DND-41 (cell line): ENCODE results near the gene USP7.
"Not testable (repeated sequence)": the region's sequence is repeated elsewhere in the genome, so short reads cannot be mapped to it uniquely, and the experiment has no call there.

ENCODE experiments used
- ATAC-seq: fragments of 200-7000 bp; cut with Tn5 transposase; 3 replicates; pipeline ENCODE4 v1.9.1; 2021; ENCODE audit warnings: low read depth; ENCODE audit not compliant: insufficient read depth
- DNase-seq: peaks from one replicate; pipeline ENCODE4 v3.0.0-alpha.2; 2020
- H2AFZ ChIP-seq: 2 replicates; pipeline ENCODE4 v1.6.0; 2012; ENCODE audit warnings: low read depth, low read length
- H3K27ac ChIP-seq: 2 replicates; pipeline ENCODE4 v1.5.1; 2012; ENCODE audit warnings: low read length, inconsistent platforms
- H3K27me3 ChIP-seq: fragments of 200-600 bp; sonication (generic); 2 replicates; pipeline ENCODE4 v1.6.0; 2012; ENCODE audit warnings: low read length, mild to moderate bottlenecking, inconsistent platforms; ENCODE audit not compliant: insufficient read depth, poor library complexity
- H3K36me3 ChIP-seq: 2 replicates; pipeline ENCODE4 v1.5.1; 2012; ENCODE audit warnings: low read length, inconsistent platforms; ENCODE audit not compliant: insufficient read depth
- H3K4me1 ChIP-seq: 2 replicates; pipeline ENCODE4 v1.5.1; 2012; ENCODE audit warnings: mild to moderate bottlenecking, low read length; ENCODE audit not compliant: insufficient read depth
- H3K4me2 ChIP-seq: 2 replicates; pipeline ENCODE4 v1.6.0; 2012; ENCODE audit warnings: mild to moderate bottlenecking, moderate library complexity, low read length, inconsistent platforms; ENCODE audit not compliant: insufficient read depth
- H3K4me3 ChIP-seq, 2 experiments: fragments of 200-600 bp in 1 of 2; shearing (Covaris generic) in 1 of 2; 2 replicates each; pipeline ENCODE4 v1.5.1; 2012 to 2016; ENCODE audit warnings: inconsistent platforms in 2 of 2, low read length in 2 of 2, mild to moderate bottlenecking in 2 of 2, low read depth in 1 of 2, moderate library complexity in 1 of 2
- H3K79me2 ChIP-seq: 2 replicates; pipeline ENCODE4 v1.6.0; 2012; ENCODE audit warnings: low read length, inconsistent platforms; ENCODE audit not compliant: insufficient read depth
- H3K9ac ChIP-seq: 2 replicates; pipeline ENCODE4 v1.6.0; 2012; ENCODE audit warnings: low read depth, mild to moderate bottlenecking, inconsistent platforms, low read length, moderate library complexity
- H3K9me3 ChIP-seq: 2 replicates; pipeline ENCODE4 v1.5.1; 2012; ENCODE audit warnings: low read length, moderate library complexity, mild to moderate bottlenecking, inconsistent platforms; ENCODE audit not compliant: insufficient read depth, severe bottlenecking
- H4K20me1 ChIP-seq: 2 replicates; pipeline ENCODE4 v1.6.0; 2012; ENCODE audit warnings: low read length; ENCODE audit not compliant: insufficient read depth
- EZH2 ChIP-seq: IDR thresholded peaks from 3 replicates; pipeline ENCODE4 v1.6.1; 2012; ENCODE audit warnings: borderline replicate concordance, low read depth, mild to moderate bottlenecking, moderate library complexity, low read length, inconsistent platforms; ENCODE audit not compliant: severe bottlenecking
- TF ChIP-seq, protein P1 (sequence below): IDR thresholded peaks from 2 replicates; pipeline ENCODE4 v1.5.1; 2012; ENCODE audit warnings: borderline replicate concordance, low read length, moderate library complexity, mild to moderate bottlenecking; ENCODE audit not compliant: poor library complexity, severe bottlenecking; ENCODE audit errors: extremely low read depth

The USP7 gene

DNA sequence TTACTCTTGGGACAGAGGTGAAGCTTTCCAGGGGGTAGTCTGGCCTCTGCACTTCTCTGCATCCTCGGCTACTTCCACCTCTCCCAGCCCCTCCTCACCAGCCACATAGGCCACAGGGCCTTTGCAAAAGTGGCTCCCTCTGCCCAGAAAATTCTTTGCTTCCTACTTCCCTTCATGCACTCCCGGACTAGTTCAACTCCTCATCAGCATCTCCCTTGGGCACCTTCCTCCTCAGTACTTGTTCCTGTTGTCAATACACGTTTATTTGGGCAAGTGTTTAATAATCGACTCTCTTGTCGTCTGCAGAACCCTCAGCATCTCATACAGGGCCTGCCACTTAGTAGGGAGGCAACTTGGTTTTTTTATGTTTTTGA is 23.1 kb upstream of the USP7 start:
- H3K4me3 ChIP-seq, result no peak overlapping the region
- ATAC-seq (no peak), DNase-seq (no peak)
- no peaks in the 10 kb centered on the region for H3K36me3 ChIP-seq
- no peaks in the 10 kb centered on the region for H3K79me2 ChIP-seq
- no peaks in the 10 kb centered on the region for H4K20me1 ChIP-seq
- H2AFZ ChIP-seq, result no peak overlapping the region
- H3K4me1 ChIP-seq, result no peaks in the 10 kb centered on the region
- H3K27me3 ChIP-seq, result no peaks in the 10 kb centered on the region
- H3K27ac ChIP-seq, result no peak overlapping the region
- H3K9me3 ChIP-seq, result no peaks in the 10 kb centered on the region
- H3K9ac ChIP-seq, result no peak overlapping the region
- TF ChIP-seq EZH2, result no peak
- TF ChIP-seq, protein P1, sequence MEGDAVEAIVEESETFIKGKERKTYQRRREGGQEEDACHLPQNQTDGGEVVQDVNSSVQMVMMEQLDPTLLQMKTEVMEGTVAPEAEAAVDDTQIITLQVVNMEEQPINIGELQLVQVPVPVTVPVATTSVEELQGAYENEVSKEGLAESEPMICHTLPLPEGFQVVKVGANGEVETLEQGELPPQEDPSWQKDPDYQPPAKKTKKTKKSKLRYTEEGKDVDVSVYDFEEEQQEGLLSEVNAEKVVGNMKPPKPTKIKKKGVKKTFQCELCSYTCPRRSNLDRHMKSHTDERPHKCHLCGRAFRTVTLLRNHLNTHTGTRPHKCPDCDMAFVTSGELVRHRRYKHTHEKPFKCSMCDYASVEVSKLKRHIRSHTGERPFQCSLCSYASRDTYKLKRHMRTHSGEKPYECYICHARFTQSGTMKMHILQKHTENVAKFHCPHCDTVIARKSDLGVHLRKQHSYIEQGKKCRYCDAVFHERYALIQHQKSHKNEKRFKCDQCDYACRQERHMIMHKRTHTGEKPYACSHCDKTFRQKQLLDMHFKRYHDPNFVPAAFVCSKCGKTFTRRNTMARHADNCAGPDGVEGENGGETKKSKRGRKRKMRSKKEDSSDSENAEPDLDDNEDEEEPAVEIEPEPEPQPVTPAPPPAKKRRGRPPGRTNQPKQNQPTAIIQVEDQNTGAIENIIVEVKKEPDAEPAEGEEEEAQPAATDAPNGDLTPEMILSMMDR, result no peak
- H3K4me2 ChIP-seq, result no peak overlapping the region

DNA sequence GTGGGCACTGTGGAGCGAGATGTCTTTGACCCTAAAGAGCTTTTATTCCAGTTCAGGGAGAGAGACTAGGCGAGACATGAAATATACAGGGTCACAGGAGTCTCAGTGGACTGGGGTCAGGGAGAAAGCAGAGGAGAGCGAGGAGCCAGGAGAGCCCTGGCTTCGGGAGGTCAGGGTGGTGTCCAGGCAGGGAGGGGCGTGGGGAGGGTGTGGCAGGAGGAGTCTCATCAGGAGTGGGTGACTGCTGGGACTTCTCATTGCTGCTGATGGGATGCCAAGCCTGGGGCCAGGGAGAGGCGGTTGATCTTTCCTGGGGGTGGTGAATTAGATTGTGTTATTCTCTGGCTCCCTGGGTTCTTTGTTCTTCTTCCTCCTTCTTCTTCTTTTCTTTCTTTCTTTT is 22.4 kb upstream of the USP7 start:
- H2AFZ ChIP-seq, result no peak overlapping the region
- H4K20me1 ChIP-seq, result no peaks in the 10 kb centered on the region
- no peaks in the 10 kb centered on the region for H3K27me3 ChIP-seq
- ATAC-seq, result no peak
- no peaks in the 10 kb centered on the region for H3K79me2 ChIP-seq
- DNase-seq, result no peak
- no peak overlapping the region for H3K4me3 ChIP-seq
- H3K4me1 ChIP-seq, result no peaks in the 10 kb centered on the region
- H3K9me3 ChIP-seq, result no peaks in the 10 kb centered on the region
- no peak overlapping the region for H3K9ac ChIP-seq
- no peak overlapping the region for H3K4me2 ChIP-seq
- TF ChIP-seq, protein P1, result no peak
- TF ChIP-seq EZH2, result no peak
- H3K36me3 ChIP-seq, result no peaks in the 10 kb centered on the region
- no peak overlapping the region for H3K27ac ChIP-seq

DNA sequence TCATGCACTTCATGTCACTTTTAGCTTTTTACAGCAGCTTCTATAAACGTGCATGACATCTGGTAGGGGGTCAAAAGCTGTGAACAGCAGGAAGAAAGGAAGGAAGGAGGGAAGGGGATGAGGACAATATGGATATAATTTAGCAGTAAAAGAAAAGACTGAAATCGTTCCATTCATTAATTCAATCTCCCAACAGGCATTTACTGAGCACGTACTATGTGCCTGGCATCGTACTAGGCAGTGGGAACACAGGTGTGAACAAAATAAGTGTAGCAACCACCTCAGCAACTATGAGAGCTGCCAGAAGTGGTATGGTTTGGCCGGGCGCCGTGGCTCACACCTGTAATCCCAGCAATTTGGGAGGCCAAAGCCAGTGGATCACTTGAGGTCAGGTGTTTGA is 19.1 kb upstream of the USP7 start:
- no peak overlapping the region for H3K4me3 ChIP-seq
- H3K4me1 ChIP-seq, result no peaks in the 10 kb centered on the region
- H2AFZ ChIP-seq, result no peak overlapping the region
- no peak overlapping the region for H3K9ac ChIP-seq
- H3K79me2 ChIP-seq, result no peaks in the 10 kb centered on the region
- TF ChIP-seq, protein P1, result no peak
- TF ChIP-seq EZH2, result no peak
- no peaks in the 10 kb centered on the region for H4K20me1 ChIP-seq
- no peaks in the 10 kb centered on the region for H3K9me3 ChIP-seq
- no peak for ATAC-seq
- DNase-seq, result no peak
- no peak overlapping the region for H3K4me2 ChIP-seq
- no peak overlapping the region for H3K27ac ChIP-seq
- no peaks in the 10 kb centered on the region for H3K27me3 ChIP-seq
- H3K36me3 ChIP-seq, result no peaks in the 10 kb centered on the region

DNA sequence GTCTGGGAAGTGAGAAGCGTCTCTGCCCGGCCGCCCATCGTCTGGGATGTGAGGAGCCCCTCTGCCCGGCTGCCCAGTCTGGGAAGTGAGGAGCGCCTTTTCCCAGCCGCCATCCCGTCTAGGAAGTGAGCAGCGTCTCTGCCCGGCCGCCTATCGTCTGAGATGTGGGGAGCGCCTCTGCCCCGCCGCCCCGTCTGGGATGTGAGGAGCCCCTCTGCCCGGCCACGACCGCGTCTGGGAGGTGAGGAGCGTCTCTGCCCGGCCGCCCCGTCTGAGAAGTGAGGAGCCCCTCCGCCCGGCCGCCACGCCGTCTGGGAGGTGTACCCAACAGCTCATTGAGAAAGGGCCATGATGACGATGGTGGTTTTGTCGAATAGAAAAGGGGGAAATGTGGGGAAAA is 18.2 kb upstream of the USP7 start:
- H3K4me3 ChIP-seq, H3K4me1 ChIP-seq, H3K79me2 ChIP-seq, H3K9ac ChIP-seq, H3K27me3 ChIP-seq, ATAC-seq, H3K27ac ChIP-seq, H2AFZ ChIP-seq, H3K9me3 ChIP-seq, DNase-seq, H3K36me3 ChIP-seq, H4K20me1 ChIP-seq, H3K4me2 ChIP-seq: not testable (repeated sequence)

DNA sequence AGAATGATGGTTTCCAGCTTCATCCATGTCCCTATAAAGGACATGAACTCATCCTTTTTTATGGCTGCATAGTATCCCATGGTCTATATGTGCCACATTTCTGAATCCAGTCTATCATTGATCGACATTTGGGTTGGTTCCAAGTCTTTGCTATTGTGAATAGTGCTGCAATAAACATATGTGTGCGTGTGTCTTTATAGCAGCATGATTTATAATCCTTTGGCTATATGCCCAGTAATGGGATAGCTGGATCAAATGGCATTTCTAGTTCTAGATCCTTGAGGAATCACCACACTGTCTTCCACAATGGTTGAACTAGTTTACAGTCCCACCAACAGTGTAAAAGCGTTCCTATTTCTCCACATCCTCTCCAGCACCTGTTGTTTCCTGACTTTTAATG is 12.5 kb upstream of the USP7 start:
- H3K9me3 ChIP-seq, ATAC-seq, H3K27me3 ChIP-seq: not testable (repeated sequence)

More for the DNA sequence above, 12.5 kb upstream of the USP7 start:
- H4K20me1 ChIP-seq, H2AFZ ChIP-seq, H3K79me2 ChIP-seq, DNase-seq, H3K4me1 ChIP-seq, H3K4me2 ChIP-seq, H3K9ac ChIP-seq, H3K27ac ChIP-seq, H3K36me3 ChIP-seq, H3K4me3 ChIP-seq: not testable (repeated sequence)
